HG02981 (cell line): ENCODE measurements around the gene TDO2.
A peak's percentile ranks its signal among the peaks of the same experiment; 100 is the strongest.
"Not testable (repeated sequence)": the region's sequence is repeated elsewhere in the genome, so short reads cannot be mapped to it uniquely, and the experiment has no call there.

Experiments used
- ATAC-seq: cut with Tn5 transposase; IDR thresholded peaks from one replicate; pipeline ENCODE4 v1.9.1; 2021; ENCODE audit warnings: mild to moderate bottlenecking, moderate library complexity; ENCODE audit not compliant: unreplicated experiment

TDO2 gene

GRCh38 chr4:155903453-155903852, at the start of gene TDO2:
TDO2 (plus strand) TSS chr4:155903696; CDS start chr4:155903759, 63 bp downstream.
- no peak for ATAC-seq

GRCh38 chr4:155854582-155855226, 48.8 kb upstream of the TDO2 start:
- no peak for ATAC-seq

- no peak for ATAC-seq
Observed at GRCh38 chr4:155855897-155856296, 47.6 kb upstream of the TDO2 start.

- no peak for ATAC-seq
Observed at GRCh38 chr4:155866177-155866576, 37.3 kb upstream of the TDO2 start, which contains the start of gene ASIC5. ASIC5 (minus strand) TSS chr4:155866277; CDS start chr4:155866226, 51 bp downstream.

GRCh38 chr4:155875878-155876277, 27.6 kb upstream of the TDO2 start:
- ATAC-seq = no peak

GRCh38 chr4:155877971-155878370, 25.5 kb upstream of the TDO2 start:
- no peak for ATAC-seq

- ATAC-seq = no peak
Observed at GRCh38 chr4:155878611-155879010, 24.9 kb upstream of the TDO2 start.

GRCh38 chr4:155879767-155880166, 23.7 kb upstream of the TDO2 start:
- no peak for ATAC-seq

- ATAC-seq = no peak
Observed at GRCh38 chr4:155881555-155881954, 21.9 kb upstream of the TDO2 start.

- ATAC-seq = no peak
Observed at GRCh38 chr4:155883895-155884294, 19.6 kb upstream of the TDO2 start.

- ATAC-seq = no peak
Observed at GRCh38 chr4:155885666-155886065, 17.8 kb upstream of the TDO2 start.

GRCh38 chr4:155887045-155887444, 16.5 kb upstream of the TDO2 start:
- no peak for ATAC-seq

GRCh38 chr4:155887847-155888570, 15.5 kb upstream of the TDO2 start:
- no peak for ATAC-seq

GRCh38 chr4:155889031-155889793, 14.3 kb upstream of the TDO2 start:
- peak; percentile 96 for ATAC-seq

- no peak for ATAC-seq
Observed at GRCh38 chr4:155889946-155890345, 13.6 kb upstream of the TDO2 start.

GRCh38 chr4:155891058-155891457, 12.4 kb upstream of the TDO2 start:
- no peak for ATAC-seq

- not testable (repeated sequence) for ATAC-seq
Observed at GRCh38 chr4:155898371-155898770, 5.1 kb upstream of the TDO2 start.

- no peak for ATAC-seq
Observed at GRCh38 chr4:155899891-155900290, 3.6 kb upstream of the TDO2 start.

GRCh38 chr4:155900381-155900780, 3.1 kb upstream of the TDO2 start:
- ATAC-seq = no peak

- no peak for ATAC-seq
Observed at GRCh38 chr4:155901013-155901412, 2.5 kb upstream of the TDO2 start.

GRCh38 chr4:155904331-155904730, 835 bp downstream of the TDO2 start:
- ATAC-seq = no peak
